HEK293T (cell line): ENCODE data around the gene COL27A1.

Experiments used
- ARNT ChIP-seq: fragments of 450-650 bp; IDR thresholded peaks from 2 replicates; pipeline ENCODE4 v1.6.1; 2017; ENCODE audit warnings: mild to moderate bottlenecking
- BHLHE40 ChIP-seq: fragments of 450-650 bp; IDR thresholded peaks from 2 replicates; pipeline ENCODE4 v1.6.1; 2016; ENCODE audit warnings: mild to moderate bottlenecking, moderate library complexity, borderline replicate concordance
- ELF4 ChIP-seq: fragments of 450-650 bp; IDR thresholded peaks from 2 replicates; pipeline ENCODE4 v1.6.1; 2017; ENCODE audit warnings: antibody characterized with exemption
- FOXA1 ChIP-seq: fragments of 450-650 bp; IDR thresholded peaks from 2 replicates; pipeline ENCODE4 v1.6.1; 2016; ENCODE audit warnings: mild to moderate bottlenecking
- FOXK2 ChIP-seq: fragments of 450-650 bp; IDR thresholded peaks from 2 replicates; pipeline ENCODE4 v1.6.1; 2016; ENCODE audit warnings: mild to moderate bottlenecking
- FOXM1 ChIP-seq: fragments of 450-650 bp; IDR thresholded peaks from 2 replicates; pipeline ENCODE4 v1.6.1; 2017; ENCODE audit warnings: mild to moderate bottlenecking, borderline replicate concordance
- HDGF ChIP-seq: fragments of 450-650 bp; IDR thresholded peaks from 2 replicates; pipeline ENCODE4 v1.6.1; 2017; ENCODE audit warnings: antibody characterized with exemption, borderline replicate concordance
- SP1 ChIP-seq: fragments of 450-650 bp; IDR thresholded peaks from 2 replicates; pipeline ENCODE4 v1.6.1; 2017
- SUZ12 ChIP-seq: fragments of 450-650 bp; IDR thresholded peaks from 2 replicates; pipeline ENCODE4 v1.6.1; 2016; ENCODE audit warnings: mild to moderate bottlenecking
- ZNF384 ChIP-seq: fragments of 450-650 bp; IDR thresholded peaks from 2 replicates; pipeline ENCODE4 v1.6.1; 2016

- TF ChIP-seq HDGF (no peak), ELF4 (no peak), ZNF384 (no peak), FOXK2 (no peak), FOXA1 (no peak), ARNT (no peak), SP1 (no peak), SUZ12 (no peak), BHLHE40 (no peak), FOXM1 (no peak)
Observed at GRCh38 chr9:114123031-114123977, 32.0 kb upstream of the COL27A1 start.
